H1 (cell line): Measurements from ENCODE around the gene SNCAIP. TPM values are rescaled to one million over a fixed set of nuclear protein-coding genes. Genes with fewer than 3 reads are reported as not detected.

Experiments
- CTCF ChIA-PET: fragments of 300-600 bp; sonication (Branson Sonifier 250); formaldehyde crosslinking; loops from one replicate; lab custom pipeline; 2021; ENCODE audit not compliant: partially characterized antibody; lab: Charles Lee
- POLR2A ChIA-PET: fragments of 300-600 bp; sonication (Branson Sonifier 250); formaldehyde crosslinking; loops from one replicate; lab custom pipeline; 2021; ENCODE audit warnings: inconsistent platforms; ENCODE audit not compliant: partially characterized antibody; lab: Charles Lee
- DNase-seq, 2 experiments: peaks; one replicate each; pipeline versions ENCODE4 v3.0.0 to v3.0.0-alpha.2; 2010 to 2022; ENCODE audit warnings: low spot score in 2 of 2, low read depth in 1 of 2, mixed read lengths in 1 of 2
- FAIRE-seq: peaks from 2 replicates; lab custom pipeline; 2011; peaks lifted over from hg19 to GRCh38; lab: Jason Lieb, UNC
- H2AFZ ChIP-seq: 2 replicates; pipeline ENCODE4 v1.8.1; 2012; ENCODE audit warnings: low read length, inconsistent platforms
- H2AK5ac ChIP-seq: 2 replicates; pipeline ENCODE4 v1.6.1; 2013; ENCODE audit warnings: low read depth, low read length
- H2BK120ac ChIP-seq: replicated peaks from 2 replicates; pipeline ENCODE3; 2013; ENCODE audit warnings: low read depth, low read length, inconsistent platforms
- H2BK12ac ChIP-seq: 2 replicates; pipeline ENCODE4 v1.6.1; 2013; ENCODE audit warnings: low read depth, low read length
- H2BK15ac ChIP-seq: 2 replicates; pipeline ENCODE4 v1.6.1; 2013; ENCODE audit warnings: low read length
- H2BK20ac ChIP-seq: 2 replicates; pipeline ENCODE4 v1.6.1; 2013; ENCODE audit warnings: low read length
- H2BK5ac ChIP-seq: 2 replicates; pipeline ENCODE4 v1.6.1; 2013; ENCODE audit warnings: low read depth, low read length
- H3K14ac ChIP-seq: 2 replicates; pipeline ENCODE4 v1.6.1; 2013; ENCODE audit warnings: inconsistent platforms; ENCODE audit not compliant: insufficient read length
- H3K18ac ChIP-seq: 2 replicates; pipeline ENCODE4 v1.6.1; 2013; ENCODE audit warnings: low read length; ENCODE audit errors: extremely low read depth
- H3K23ac ChIP-seq: 2 replicates; pipeline ENCODE4 v1.6.1; 2013; ENCODE audit warnings: inconsistent platforms; ENCODE audit not compliant: insufficient read length
- H3K23me2 ChIP-seq: 2 replicates; pipeline ENCODE4 v1.6.1; 2013; ENCODE audit warnings: low read depth, low read length
- H3K27ac ChIP-seq: 2 replicates; pipeline ENCODE4 v1.6.1; 2011; ENCODE audit warnings: low read depth, low read length, inconsistent platforms
- H3K27me3 ChIP-seq, 4 experiments: replicated peaks in 1 of 4; 1 replicate in 1 of 4; 2 replicates in 3 of 4; pipeline versions ENCODE4 v1.6.1 to v1.8.1; 2011 to 2013; ENCODE audit warnings: low read length in 3 of 4, mild to moderate bottlenecking in 3 of 4, inconsistent platforms in 2 of 4, mixed read lengths in 2 of 4, moderate library complexity in 1 of 4; ENCODE audit not compliant: control insufficient read depth in 3 of 4, insufficient read depth in 3 of 4; ENCODE audit errors: extremely low read depth in 1 of 4
- H3K36me3 ChIP-seq, 4 experiments: 2 replicates each; pipeline versions ENCODE4 v1.6.1 to v1.8.1; 2011 to 2013; ENCODE audit warnings: mild to moderate bottlenecking in 4 of 4, low read length in 3 of 4, moderate library complexity in 2 of 4, control low read depth in 1 of 4, inconsistent platforms in 1 of 4; ENCODE audit not compliant: insufficient read depth in 4 of 4, control insufficient read depth in 2 of 4
- H3K4ac ChIP-seq: replicated peaks from 2 replicates; pipeline ENCODE3; 2013; ENCODE audit warnings: low read length, low read depth, mixed read lengths, inconsistent platforms; ENCODE audit not compliant: insufficient read length
- H3K4me1 ChIP-seq, 4 experiments: replicated peaks in 1 of 4; 1 replicate in 1 of 4; 2 replicates in 3 of 4; pipeline versions ENCODE4 v1.6.1 to v1.8.1; 2011 to 2013; ENCODE audit warnings: low read length in 3 of 4, inconsistent platforms in 2 of 4, mixed read lengths in 1 of 4; ENCODE audit not compliant: insufficient read depth in 4 of 4, control insufficient read depth in 3 of 4
- H3K4me2 ChIP-seq, 2 experiments: 2 replicates each; pipeline versions ENCODE4 v1.6.1 to v1.8.1; 2011 to 2013; ENCODE audit warnings: low read depth in 2 of 2, low read length in 2 of 2, control low read depth in 1 of 2, inconsistent platforms in 1 of 2, mild to moderate bottlenecking in 1 of 2; ENCODE audit not compliant: insufficient read depth in 1 of 2
- H3K4me3 ChIP-seq, 4 experiments: fragments of 200-600, 300-600 bp in 1 of 4; sonication (generic), shearing (Covaris generic), sonication (Bioruptor Twin) in 1 of 4; 2 replicates each; pipeline versions ENCODE4 v1.5.1 to v1.8.1; 2011 to 2016; ENCODE audit warnings: low read length in 4 of 4, low read depth in 3 of 4, control low read depth in 2 of 4, inconsistent platforms in 2 of 4, mild to moderate bottlenecking in 2 of 4, mixed read lengths in 1 of 4, moderate library complexity in 1 of 4; ENCODE audit not compliant: insufficient read depth in 2 of 4; ENCODE audit errors: extremely low read depth in 1 of 4
- H3K56ac ChIP-seq: replicated peaks from 2 replicates; pipeline ENCODE3; 2013; ENCODE audit warnings: low read depth, mild to moderate bottlenecking, mixed read lengths, low read length, inconsistent platforms; ENCODE audit not compliant: insufficient read length
- H3K79me1 ChIP-seq: 2 replicates; pipeline ENCODE4 v1.6.1; 2013; ENCODE audit warnings: low read depth, low read length, control low read depth
- H3K79me2 ChIP-seq, 2 experiments: 2 replicates each; pipeline versions ENCODE4 v1.6.1 to v1.8.1; 2012 to 2013; ENCODE audit warnings: low read length in 2 of 2, mild to moderate bottlenecking in 2 of 2, inconsistent platforms in 1 of 2; ENCODE audit not compliant: insufficient read depth in 2 of 2, control insufficient read depth in 1 of 2
- H3K9ac ChIP-seq, 4 experiments: replicated peaks in 1 of 4; 1 replicate in 1 of 4; 2 replicates in 3 of 4; pipeline versions ENCODE4 v1.6.1 to v1.8.1; 2011 to 2013; ENCODE audit warnings: low read depth in 3 of 4, low read length in 3 of 4, control low read depth in 2 of 4, mild to moderate bottlenecking in 2 of 4, moderate library complexity in 2 of 4, inconsistent platforms in 1 of 4; ENCODE audit errors: extremely low read depth in 1 of 4
- H3K9me3 ChIP-seq, 2 experiments: 2 replicates each; pipeline versions ENCODE4 v1.6.1 to v1.8.1; 2012 to 2013; ENCODE audit warnings: mild to moderate bottlenecking in 2 of 2, moderate library complexity in 2 of 2, control low read depth in 1 of 2, inconsistent platforms in 1 of 2, low read depth in 1 of 2, low read length in 1 of 2, mixed read lengths in 1 of 2; ENCODE audit not compliant: insufficient read depth in 2 of 2
- H4K20me1 ChIP-seq, 2 experiments: replicated peaks in 1 of 2; 2 replicates each; pipeline versions ENCODE3 to v1.8.1; 2011 to 2013; ENCODE audit warnings: inconsistent platforms in 2 of 2, low read length in 2 of 2, mild to moderate bottlenecking in 1 of 2; ENCODE audit not compliant: insufficient read depth in 2 of 2, control insufficient read depth in 1 of 2
- H4K5ac ChIP-seq: 2 replicates; pipeline ENCODE4 v1.6.1; 2013; ENCODE audit warnings: low read length, low read depth, mixed read lengths, inconsistent platforms; ENCODE audit not compliant: insufficient read length
- H4K8ac ChIP-seq: 2 replicates; pipeline ENCODE4 v1.8.0; 2013; ENCODE audit warnings: mild to moderate bottlenecking, moderate library complexity, low read length, inconsistent platforms; ENCODE audit not compliant: insufficient read depth; ENCODE audit errors: extremely low read depth
- H4K91ac ChIP-seq: replicated peaks from 2 replicates; pipeline ENCODE3; 2013; ENCODE audit warnings: low read length, mixed read lengths, inconsistent platforms; ENCODE audit not compliant: insufficient read length
- ATF3 ChIP-seq: IDR thresholded peaks from 2 replicates; pipeline ENCODE4 v1.6.1; 2011; ENCODE audit warnings: low read depth, mild to moderate bottlenecking, low read length; ENCODE audit not compliant: insufficient read depth
- CEBPB ChIP-seq: IDR thresholded peaks from 2 replicates; pipeline ENCODE4 v1.6.1; 2012; ENCODE audit warnings: low read depth, low read length
- CTBP2 ChIP-seq: IDR thresholded peaks from 2 replicates; pipeline ENCODE4 v1.7.0; 2011; ENCODE audit warnings: borderline replicate concordance, mild to moderate bottlenecking, moderate library complexity, mixed read lengths, low read length; ENCODE audit not compliant: insufficient read depth, insufficient read length
- E2F6 ChIP-seq: IDR thresholded peaks from 2 replicates; pipeline ENCODE4 v1.6.1; 2012; ENCODE audit warnings: inconsistent platforms
- FOSL1 ChIP-seq: IDR thresholded peaks from 2 replicates; pipeline ENCODE4 v1.6.1; 2011; ENCODE audit warnings: mild to moderate bottlenecking, low read depth, low read length, moderate library complexity; ENCODE audit not compliant: insufficient read depth
- GTF2F1 ChIP-seq: IDR thresholded peaks from 2 replicates; pipeline ENCODE4 v1.6.1; 2012; ENCODE audit warnings: low read depth, low read length, improper control_type of control experiment, borderline replicate concordance
- PHF8 ChIP-seq: fragments of 200-600 bp; sonication (generic); conservative IDR thresholded peaks from 2 replicates; pipeline ENCODE4 v1.7.1; 2012; ENCODE audit warnings: low read depth, mild to moderate bottlenecking, inconsistent platforms, low read length, moderate library complexity
- POU5F1 ChIP-seq: IDR thresholded peaks from 2 replicates; pipeline ENCODE4 v1.6.1; 2011; ENCODE audit warnings: low read depth, mild to moderate bottlenecking, low read length, moderate library complexity
- RNF2 ChIP-seq: fragments of 200-900, 300-1000 bp; sonication (generic); IDR thresholded peaks from 2 replicates; pipeline ENCODE4 v1.7.1; 2016; ENCODE audit warnings: borderline replicate concordance, low read depth, mild to moderate bottlenecking, antibody characterized with exemption, low read length; ENCODE audit not compliant: poor library complexity, severe bottlenecking; ENCODE audit errors: missing control alignments
- SP1 ChIP-seq: IDR thresholded peaks from 2 replicates; pipeline ENCODE4 v1.6.1; 2011; ENCODE audit warnings: low read depth, low read length
- SP2 ChIP-seq: IDR thresholded peaks from 2 replicates; pipeline ENCODE4 v1.6.1; 2012; ENCODE audit warnings: mild to moderate bottlenecking, low read length, inconsistent platforms
- SRF ChIP-seq: IDR thresholded peaks from 2 replicates; pipeline ENCODE4 v1.6.1; 2011; ENCODE audit warnings: mild to moderate bottlenecking, low read depth, low read length, moderate library complexity
- YY1 ChIP-seq: IDR thresholded peaks from 2 replicates; pipeline ENCODE4 v1.6.1; 2011; ENCODE audit warnings: low read depth, mild to moderate bottlenecking, low read length
- WGBS, 2 experiments: shearing (Covaris generic) in 1 of 2; methylation state at CpG; one replicate each; pipeline versions ENCODE4 v1.1.6 to v1.1.7; 2013 to 2015; ENCODE audit warnings: low lambda C conversion rate in 2 of 2, mixed read lengths in 2 of 2, inconsistent platforms in 1 of 2, low coverage in 1 of 2, missing lambda C conversion rate in 1 of 2; ENCODE audit not compliant: insufficient replicate concordance in 2 of 2, insufficient coverage in 1 of 2, insufficient read length in 1 of 2; ENCODE audit errors: extremely low coverage in 1 of 2, missing lambda C conversion rate in 1 of 2; 5-methylcytosine and 5-hydroxymethylcytosine counted together
- polyA plus RNA-seq, 7 experiments: library from polyadenylated mRNA; depleted of rRNA in 3 of 7; stranded (reverse) in 5 of 7; unstranded in 2 of 7; fragments of >200 nt in 5 of 7; fragments of 200-250 nt in 2 of 7; gene quantifications; 1 replicate in 5 of 7; 2 replicates in 1 of 7; 4 replicates in 1 of 7; pipeline versions ENCODE4 v1.2.1 to v1.2.3, GENCODE V29; 2011 to 2013; ENCODE audit warnings: missing spikeins in 2 of 7, mixed read lengths in 2 of 7
- total RNA-seq: library from RNA; stranded (reverse); fragmentation: NEBNext Ultra II Directional; extraction: Animal tissue kit (Norgen Biotek cat#: 25700); gene quantifications from 2 replicates; pipeline ENCODE4 v1.2.1, GENCODE V29; 2021

The SNCAIP gene
- total and polyA plus RNA-seq, 2 of the 8 experiments (the other 6 are each of a cell fraction or from before 2014, with no cell fraction given): 3.9 to 9.0 TPM

GRCh38 chr5:122405751-122406150 lies 93.7 kb downstream of the SNCAIP start:
- H4K91ac ChIP-seq: no peak overlapping the region
- H3K4me1 ChIP-seq: peaks cover 0 to 6% (median 2%) of the 10 kb centered on the region in 4 experiments; a peak in 2 of 7 replicates
- no peak overlapping the region for H4K5ac ChIP-seq
- H2BK5ac ChIP-seq: no peak overlapping the region
- H3K23me2 ChIP-seq: no peaks in the 10 kb centered on the region
- H3K9me3 ChIP-seq: no peaks in the 10 kb centered on the region
- H2AFZ ChIP-seq: no peak overlapping the region
- H2AK5ac ChIP-seq: no peak overlapping the region
- FAIRE-seq (no peak), DNase-seq (no peak)
- H3K56ac ChIP-seq: no peak overlapping the region
- H3K27me3 ChIP-seq: no peaks in the 10 kb centered on the region
- no peak overlapping the region for H3K4me2 ChIP-seq
- no peak overlapping the region for H3K14ac ChIP-seq
- CTCF ChIA-PET: interaction anchor here (1.4 to 2.5 kb wide), 4 partner anchors 9 to 210 kb away, joined by 3 to 16 read pairs (median 8); no protein-coding TSS in a partner anchor
- H3K4ac ChIP-seq: no peak overlapping the region
- H2BK15ac ChIP-seq: no peak overlapping the region
- H3K23ac ChIP-seq: no peak overlapping the region
- H3K79me2 ChIP-seq: no peaks in the 10 kb centered on the region
- 85% methylated on average over 3 of the region's 3 CpGs; no CpG with 5 or more reads in 1 of the 2 experiments for WGBS, 2 experiments
- H3K79me1 ChIP-seq: no peaks in the 10 kb centered on the region
- H4K20me1 ChIP-seq: no peaks in the 10 kb centered on the region
- H2BK20ac ChIP-seq: no peak overlapping the region
- no peak overlapping the region for H3K9ac ChIP-seq
- H2BK12ac ChIP-seq: no peak overlapping the region
- no peak overlapping the region for H2BK120ac ChIP-seq
- H3K27ac ChIP-seq: no peak overlapping the region
- no peaks in the 10 kb centered on the region for H3K36me3 ChIP-seq
- no peak overlapping the region for H4K8ac ChIP-seq
- POLR2A ChIA-PET: interaction anchor here (1.1 kb wide), 1 partner anchor 64 kb away, joined by 3 read pairs; no protein-coding TSS in a partner anchor
- no peak overlapping the region for H3K4me3 ChIP-seq
- no peak overlapping the region for H3K18ac ChIP-seq
- TF ChIP-seq ATF3: no peak
- no peak for TF ChIP-seq POU5F1
- no peak for TF ChIP-seq E2F6
- TF ChIP-seq CTBP2: no peak
- no peak for TF ChIP-seq FOSL1
- no peak for TF ChIP-seq GTF2F1
- no peak for TF ChIP-seq SP1
- no peak for TF ChIP-seq SP2
- TF ChIP-seq SRF: no peak
- TF ChIP-seq YY1: no peak
- no peak for TF ChIP-seq CEBPB
- TF ChIP-seq RNF2: no peak
- TF ChIP-seq PHF8: no peak
